HEK293T (cell line): ENCODE measurements around the gene SIGLEC5.

Experiments
- ARNT ChIP-seq: fragments of 450-650 bp; IDR thresholded peaks from 2 replicates; pipeline ENCODE4 v1.6.1; 2017; ENCODE audit warnings: mild to moderate bottlenecking
- CTBP1 ChIP-seq: fragments of 450-650 bp; IDR thresholded peaks from 2 replicates; pipeline ENCODE4 v1.6.1; 2016; ENCODE audit warnings: borderline replicate concordance
- ELF4 ChIP-seq: fragments of 450-650 bp; IDR thresholded peaks from 2 replicates; pipeline ENCODE4 v1.6.1; 2017; ENCODE audit warnings: antibody characterized with exemption
- FOXK2 ChIP-seq: fragments of 450-650 bp; IDR thresholded peaks from 2 replicates; pipeline ENCODE4 v1.6.1; 2016; ENCODE audit warnings: mild to moderate bottlenecking
- FOXM1 ChIP-seq: fragments of 450-650 bp; IDR thresholded peaks from 2 replicates; pipeline ENCODE4 v1.6.1; 2017; ENCODE audit warnings: mild to moderate bottlenecking, borderline replicate concordance
- HDGF ChIP-seq: fragments of 450-650 bp; IDR thresholded peaks from 2 replicates; pipeline ENCODE4 v1.6.1; 2017; ENCODE audit warnings: antibody characterized with exemption, borderline replicate concordance
- SP1 ChIP-seq: fragments of 450-650 bp; IDR thresholded peaks from 2 replicates; pipeline ENCODE4 v1.6.1; 2017
- SUZ12 ChIP-seq: fragments of 450-650 bp; IDR thresholded peaks from 2 replicates; pipeline ENCODE4 v1.6.1; 2016; ENCODE audit warnings: mild to moderate bottlenecking
- TARDBP ChIP-seq: fragments of 450-650 bp; IDR thresholded peaks from 2 replicates; pipeline ENCODE4 v1.6.1; 2016

GRCh38 chr19:51653162-51653561 is 23.0 kb upstream of the SIGLEC5 start:
- TF ChIP-seq HDGF (no peak), SUZ12 (no peak), TARDBP (no peak), FOXM1 (no peak), ARNT (no peak), FOXK2 (no peak), SP1 (no peak), CTBP1 (no peak), ELF4 (no peak)
